Measurements from ENCODE around the gene PKNOX2.

The PKNOX2 gene

GRCh38 chr11:125429807-125430678, 265.5 kb downstream of the PKNOX2 start:
- no peaks in the 10 kb centered on the region for H4K20me1 ChIP-seq (ENCODE audit: control insufficient read depth, insufficient read depth, low read depth, low read length)
- no peak overlapping the region for H3K4me2 ChIP-seq (ENCODE audit: low read length)
- no peaks in the 10 kb centered on the region for H3F3A ChIP-seq (ENCODE audit: control insufficient read depth, insufficient read depth)
- H3K9me2 ChIP-seq (replicated peaks; ENCODE audit: control insufficient read depth, low read length) = no peaks in the 10 kb centered on the region
- TF ChIP-seq EZH2phosphoT487 (IDR thresholded peaks at IDR 0.05; ENCODE audit: borderline replicate concordance, low read length) (no peak), CTCF (IDR thresholded peaks at IDR 0.05; ENCODE audit: low read depth, low read length, poor library complexity, severe bottlenecking) (no peak)
- peaks cover 6% of the 10 kb centered on the region for H3K4me1 ChIP-seq (ENCODE audit: control insufficient read depth, low read length)
- H3K27ac ChIP-seq (ENCODE audit: low read depth, low read length) = no peak overlapping the region
- H3K79me2 ChIP-seq (ENCODE audit: control insufficient read depth, low read length) = no peaks in the 10 kb centered on the region
- no peaks in the 10 kb centered on the region for H3K9me3 ChIP-seq (ENCODE audit: control insufficient read depth, insufficient read depth, low read length)
- no peak overlapping the region for H3K4me3 ChIP-seq (ENCODE audit: low read length)
- no peaks in the 10 kb centered on the region; the same call in 1 of the 2 replicates for H3K27me3 ChIP-seq (ENCODE audit: control insufficient read depth, low read length)
- no peaks in the 10 kb centered on the region for H3K36me3 ChIP-seq (ENCODE audit: control insufficient read depth, low read length)

GRCh38 chr11:125431009-125431408, 266.5 kb downstream of the PKNOX2 start:
- Histone ChIP-seq H3K4me2 (ENCODE audit: low read length) (no peak overlapping the region), H3K4me1 (ENCODE audit: control insufficient read depth, low read length) (peaks cover 6% of the 10 kb centered on the region), H3K36me3 (ENCODE audit: control insufficient read depth, low read length) (no peaks in the 10 kb centered on the region), H3K9me2 (replicated peaks; ENCODE audit: control insufficient read depth, low read length) (no peaks in the 10 kb centered on the region), H3K27me3 (ENCODE audit: control insufficient read depth, low read length) (no peaks in the 10 kb centered on the region; the same call in 1 of the 2 replicates), H3K9me3 (ENCODE audit: control insufficient read depth, insufficient read depth, low read length) (no peaks in the 10 kb centered on the region), H3F3A (ENCODE audit: control insufficient read depth, insufficient read depth) (no peaks in the 10 kb centered on the region), H3K4me3 (ENCODE audit: low read length) (no peak overlapping the region), H3K27ac (ENCODE audit: low read depth, low read length) (no peak overlapping the region), H3K79me2 (ENCODE audit: control insufficient read depth, low read length) (no peaks in the 10 kb centered on the region), H4K20me1 (ENCODE audit: control insufficient read depth, insufficient read depth, low read depth, low read length) (no peaks in the 10 kb centered on the region)
- TF ChIP-seq CTCF (IDR thresholded peaks at IDR 0.05; ENCODE audit: low read depth, low read length, poor library complexity, severe bottlenecking) (no peak), EZH2phosphoT487 (IDR thresholded peaks at IDR 0.05; ENCODE audit: borderline replicate concordance, low read length) (no peak)

GRCh38 chr11:125431481-125431880, 266.9 kb downstream of the PKNOX2 start:
- Histone ChIP-seq H3K4me2 (ENCODE audit: low read length) (no peak overlapping the region), H3F3A (ENCODE audit: control insufficient read depth, insufficient read depth) (no peaks in the 10 kb centered on the region), H3K4me1 (ENCODE audit: control insufficient read depth, low read length) (peaks cover 6% of the 10 kb centered on the region)

More at GRCh38 chr11:125431481-125431880, 266.9 kb downstream of the PKNOX2 start:
- Histone ChIP-seq H4K20me1 (ENCODE audit: control insufficient read depth, insufficient read depth, low read depth, low read length) (no peaks in the 10 kb centered on the region), H3K27ac (ENCODE audit: low read depth, low read length) (no peak overlapping the region), H3K9me3 (ENCODE audit: control insufficient read depth, insufficient read depth, low read length) (no peaks in the 10 kb centered on the region), H3K79me2 (ENCODE audit: control insufficient read depth, low read length) (no peaks in the 10 kb centered on the region), H3K36me3 (ENCODE audit: control insufficient read depth, low read length) (no peaks in the 10 kb centered on the region), H3K27me3 (ENCODE audit: control insufficient read depth, low read length) (no peaks in the 10 kb centered on the region), H3K4me3 (ENCODE audit: low read length) (no peak overlapping the region), H3K9me2 (replicated peaks; ENCODE audit: control insufficient read depth, low read length) (no peaks in the 10 kb centered on the region)
- no peak for TF ChIP-seq EZH2phosphoT487 (IDR thresholded peaks at IDR 0.05; ENCODE audit: borderline replicate concordance, low read length)
- TF ChIP-seq CTCF (IDR thresholded peaks at IDR 0.05; ENCODE audit: low read depth, low read length, poor library complexity, severe bottlenecking) = no peak

Data from DOHH2 (cell line).